ENCODE data around the gene DCAF15. TPM values are rescaled to one million over a fixed set of nuclear protein-coding genes. Genes with fewer than 3 reads are reported as not detected.
A peak's percentile ranks its signal among the peaks of the same experiment; 100 is the strongest.

Gene DCAF15
- total RNA-seq, 5 donors from 2014 or later (not counting 1 experiment from before 2014, with no cell fraction given): 67.3 to 118 (median 110) TPM

GRCh38 chr19:13990085-13990484, 37.8 kb downstream of the DCAF15 start:
- peak overlapping the region; percentile 19 for H3K27ac ChIP-seq (ENCODE audit: low read length)
- H3K27me3 ChIP-seq (replicated peaks in 1 of 2; ENCODE audit: control insufficient read depth in 2 of 2, extremely low read depth in 1 of 2, insufficient read depth in 2 of 2, low read length in 1 of 2): no peaks in the 10 kb centered on the region
- no peak overlapping the region for H3K4me3 ChIP-seq (ENCODE audit: control insufficient read depth in 1 of 2, extremely low read depth in 1 of 2, low read length in 1 of 2)
- H3K27me3 Mint-ChIP-seq: no peaks in the 10 kb centered on the region
- H3K27ac Mint-ChIP-seq: peak overlapping the region; percentile 97 to 98
- peaks cover 46 to 67% of the 10 kb centered on the region in 2 experiments for H3K4me1 ChIP-seq (ENCODE audit: control insufficient read depth in 1 of 2, extremely low read depth in 1 of 2, insufficient read depth in 2 of 2, low read length in 2 of 2)
- ATAC-seq (replicated peaks in 1 of 4) (no peak), DNase-seq (no peak)
- ChIA-PET POLR2A (interaction anchor here in 1 of 2 donors (0.5 kb wide), 1 partner anchor 34 kb away, joined by 7 read pairs; no protein-coding TSS in a partner anchor), CTCF (no interaction called here)
- peaks cover 0 to 37% of the 10 kb centered on the region in 2 donors for H3K36me3 ChIP-seq (ENCODE audit: control insufficient read depth in 2 of 2, extremely low read depth in 1 of 2, insufficient read depth in 1 of 2, low read length in 1 of 2)
- H3K36me3 Mint-ChIP-seq: peaks cover 30% of the 10 kb centered on the region
- 94% methylated on average over 8 of the region's 8 CpGs for WGBS (ENCODE audit: insufficient coverage)
- H3K9me3 ChIP-seq: no peaks in the 10 kb centered on the region
- H3K4me1 Mint-ChIP-seq: peaks cover 59 to 68% (median 67%) of the 10 kb centered on the region in 3 donors
- peak overlapping the region in 1 of 3 donors; percentile 28 for H3K4me3 Mint-ChIP-seq
- H3K9me3 Mint-ChIP-seq: no peaks in the 10 kb centered on the region

DNA sequence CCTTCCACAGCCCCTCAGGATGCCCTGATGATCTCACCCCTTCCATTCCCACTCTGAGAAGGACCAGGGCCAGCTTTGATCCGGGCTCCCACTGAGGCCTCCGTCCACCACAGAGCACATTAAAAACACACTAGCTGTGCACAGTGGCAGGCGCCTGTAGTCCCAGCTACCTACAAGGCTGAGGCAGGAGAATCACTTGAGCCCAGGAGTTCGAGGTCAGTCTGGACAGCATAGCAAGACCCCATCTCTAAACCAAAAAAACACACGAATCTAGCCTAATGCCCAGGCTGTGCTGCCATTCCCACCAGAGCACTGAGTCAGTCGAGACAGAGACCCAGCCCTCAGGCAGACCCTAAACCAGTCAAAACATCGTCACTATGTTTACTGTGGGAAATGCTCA, 39.7 kb downstream of the DCAF15 start:
- H3K27ac Mint-ChIP-seq: peak overlapping the region; percentile 34 to 66
- H3K9me3 ChIP-seq: no peaks in the 10 kb centered on the region
- peaks cover 44 to 48% (median 48%) of the 10 kb centered on the region in 3 donors for H3K4me1 Mint-ChIP-seq
- peaks cover under 1 to 45% of the 10 kb centered on the region in 2 donors for H3K36me3 ChIP-seq (ENCODE audit: control insufficient read depth in 2 of 2, extremely low read depth in 1 of 2, insufficient read depth in 1 of 2, low read length in 1 of 2)
- peaks cover 30% of the 10 kb centered on the region for H3K36me3 Mint-ChIP-seq
- no peaks in the 10 kb centered on the region for H3K27me3 Mint-ChIP-seq
- H3K27ac ChIP-seq (ENCODE audit: low read length): no peak overlapping the region
- H3K27me3 ChIP-seq (replicated peaks in 1 of 2; ENCODE audit: control insufficient read depth in 2 of 2, extremely low read depth in 1 of 2, insufficient read depth in 2 of 2, low read length in 1 of 2): no peaks in the 10 kb centered on the region
- WGBS (ENCODE audit: insufficient coverage): 95% methylated on average over 7 of the region's 7 CpGs
- H3K4me1 ChIP-seq (ENCODE audit: control insufficient read depth in 1 of 2, extremely low read depth in 1 of 2, insufficient read depth in 2 of 2, low read length in 2 of 2): peaks cover 26 to 51% of the 10 kb centered on the region in 2 experiments
- CTCF ChIA-PET: interaction anchor here in 1 of 2 donors (0.7 kb wide), 1 partner anchor 165 kb away, joined by 3 read pairs; no protein-coding TSS in a partner anchor
- H3K9me3 Mint-ChIP-seq: no peaks in the 10 kb centered on the region
- peak overlapping the region in 1 of 3 donors; percentile 21 for H3K4me3 Mint-ChIP-seq
- ATAC-seq (replicated peaks in 1 of 4) (no peak), DNase-seq (no peak)
- H3K4me3 ChIP-seq (ENCODE audit: control insufficient read depth in 1 of 2, extremely low read depth in 1 of 2, low read length in 1 of 2): no peak overlapping the region
- POLR2A ChIA-PET: interaction anchor here (0.5 to 0.6 kb wide), 3 partner anchors 27 to 394 kb away, joined by 3 to 8 read pairs (median 8); no protein-coding TSS in a partner anchor

DNA sequence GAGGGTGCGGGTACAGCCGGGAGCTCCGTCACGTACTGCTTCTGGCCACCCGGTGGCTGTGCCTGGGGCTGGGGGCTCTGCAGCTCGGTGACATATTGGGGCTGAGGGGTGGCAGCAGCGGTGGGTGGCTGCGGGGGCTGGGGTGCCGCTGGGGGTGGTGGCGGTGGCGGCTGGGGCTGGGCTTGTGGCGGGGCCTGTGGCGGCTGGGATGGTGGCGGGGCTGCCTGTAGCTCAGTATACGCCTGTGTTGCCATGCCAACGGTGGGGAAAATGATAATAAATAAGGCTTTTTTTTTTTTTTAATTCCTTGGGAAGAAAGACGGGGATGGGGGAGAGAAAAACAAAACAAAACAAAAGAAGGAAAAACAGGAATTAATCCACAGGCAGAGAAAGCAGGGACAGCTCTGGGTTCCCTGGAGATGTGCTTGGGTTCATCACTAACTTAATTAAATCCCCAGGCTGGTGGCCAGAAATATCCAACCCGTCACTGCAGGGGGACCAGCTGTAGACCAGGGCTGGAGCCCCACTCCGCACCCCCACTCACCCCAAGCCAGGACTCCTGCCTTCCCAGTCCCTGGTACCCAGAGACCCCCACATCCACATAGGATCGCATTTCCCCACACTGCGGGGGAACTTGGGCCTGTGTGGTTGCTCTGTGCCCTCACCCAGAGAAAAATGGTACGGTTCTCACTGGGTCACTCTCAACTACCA, 41.4 kb downstream of the DCAF15 start:
- Histone ChIP-seq H3K27ac (ENCODE audit: low read length) (no peak overlapping the region), H3K36me3 (ENCODE audit: control insufficient read depth in 2 of 2, extremely low read depth in 1 of 2, insufficient read depth in 1 of 2, low read length in 1 of 2) (peaks cover 9 to 49% of the 10 kb centered on the region in 2 donors), H3K4me1 (ENCODE audit: control insufficient read depth in 1 of 2, extremely low read depth in 1 of 2, insufficient read depth in 2 of 2, low read length in 2 of 2) (peaks cover 18 to 33% of the 10 kb centered on the region in 2 experiments), H3K4me3 (ENCODE audit: control insufficient read depth in 1 of 2, extremely low read depth in 1 of 2, low read length in 1 of 2) (no peak overlapping the region), H3K9me3 (no peaks in the 10 kb centered on the region), H3K27me3 (replicated peaks in 1 of 2; ENCODE audit: control insufficient read depth in 2 of 2, extremely low read depth in 1 of 2, insufficient read depth in 2 of 2, low read length in 1 of 2) (no peaks in the 10 kb centered on the region)
- ATAC-seq (replicated peaks in 1 of 4) (peak in 2 of 4 experiments; percentile 26 to 29), DNase-seq (no peak)
- Mint-ChIP-seq H3K27ac (peak overlapping the region in 1 of 2 donors; percentile 28), H3K9me3 (peaks cover 0 to 2% (median 0%) of the 10 kb centered on the region in 3 donors), H3K27me3 (no peaks in the 10 kb centered on the region), H3K36me3 (peaks cover 33% of the 10 kb centered on the region), H3K4me1 (peaks cover 33 to 41% (median 33%) of the 10 kb centered on the region in 3 donors), H3K4me3 (no peak overlapping the region)
- ChIA-PET CTCF (interaction anchor here in 1 of 2 donors (0.6 kb wide), 1 partner anchor 77 kb away, joined by 3 read pairs; no protein-coding TSS in a partner anchor), POLR2A (interaction anchor here in 1 of 2 donors (0.6 kb wide), 1 partner anchor 37 kb away, joined by 3 read pairs; no protein-coding TSS in a partner anchor)
- WGBS (ENCODE audit: insufficient coverage): 90% methylated on average over 11 of the region's 22 CpGs

GRCh38 chr19:13995017-13995728, 42.9 kb downstream of the DCAF15 start:
- peak overlapping the region in 1 of 2 donors; percentile 55 for H3K27ac Mint-ChIP-seq
- peaks cover 0 to 4% (median 0%) of the 10 kb centered on the region in 3 donors for H3K9me3 Mint-ChIP-seq
- peaks cover 21 to 35% (median 22%) of the 10 kb centered on the region in 3 donors for H3K4me1 Mint-ChIP-seq
- CTCF ChIA-PET: no interaction called here
- Histone ChIP-seq H3K9me3 (no peaks in the 10 kb centered on the region), H3K27ac (ENCODE audit: low read length) (no peak overlapping the region), H3K36me3 (ENCODE audit: control insufficient read depth in 2 of 2, extremely low read depth in 1 of 2, insufficient read depth in 1 of 2, low read length in 1 of 2) (peaks cover 9 to 47% of the 10 kb centered on the region in 2 donors), H3K4me1 (ENCODE audit: control insufficient read depth in 1 of 2, extremely low read depth in 1 of 2, insufficient read depth in 2 of 2, low read length in 2 of 2) (peaks cover 11 to 27% of the 10 kb centered on the region in 2 experiments), H3K4me3 (ENCODE audit: control insufficient read depth in 1 of 2, extremely low read depth in 1 of 2, low read length in 1 of 2) (no peak overlapping the region), H3K27me3 (replicated peaks in 1 of 2; ENCODE audit: control insufficient read depth in 2 of 2, extremely low read depth in 1 of 2, insufficient read depth in 2 of 2, low read length in 1 of 2) (no peaks in the 10 kb centered on the region)
- DNase-seq (no peak), ATAC-seq (replicated peaks in 1 of 4) (no peak)
- H3K4me3 Mint-ChIP-seq: no peak overlapping the region
- H3K27me3 Mint-ChIP-seq: no peaks in the 10 kb centered on the region
- H3K36me3 Mint-ChIP-seq: peaks cover 22% of the 10 kb centered on the region
- POLR2A ChIA-PET: no interaction called here
- 93% methylated on average over 10 of the region's 13 CpGs for WGBS (ENCODE audit: insufficient coverage)

- Mint-ChIP-seq H3K4me1 (peaks cover 24 to 38% (median 26%) of the 10 kb centered on the region in 3 donors), H3K27ac (no peak overlapping the region), H3K36me3 (peaks cover 16% of the 10 kb centered on the region), H3K4me3 (no peak overlapping the region), H3K27me3 (no peaks in the 10 kb centered on the region), H3K9me3 (peaks cover 0 to 4% (median 0%) of the 10 kb centered on the region in 3 donors)
- Histone ChIP-seq H3K27ac (ENCODE audit: low read length) (no peak overlapping the region), H3K27me3 (replicated peaks in 1 of 2; ENCODE audit: control insufficient read depth in 2 of 2, extremely low read depth in 1 of 2, insufficient read depth in 2 of 2, low read length in 1 of 2) (no peaks in the 10 kb centered on the region), H3K4me3 (ENCODE audit: control insufficient read depth in 1 of 2, extremely low read depth in 1 of 2, low read length in 1 of 2) (no peak overlapping the region), H3K4me1 (ENCODE audit: control insufficient read depth in 1 of 2, extremely low read depth in 1 of 2, insufficient read depth in 2 of 2, low read length in 2 of 2) (peaks cover 18 to 35% of the 10 kb centered on the region in 2 experiments), H3K9me3 (no peaks in the 10 kb centered on the region), H3K36me3 (ENCODE audit: control insufficient read depth in 2 of 2, extremely low read depth in 1 of 2, insufficient read depth in 1 of 2, low read length in 1 of 2) (peaks cover 9 to 43% of the 10 kb centered on the region in 2 donors)
- DNase-seq (no peak), ATAC-seq (replicated peaks in 1 of 4) (no peak)
- WGBS (ENCODE audit: insufficient coverage): 97% methylated on average over 6 of the region's 14 CpGs
- ChIA-PET POLR2A (interaction anchor here (0.7 kb wide), 2 partner anchors 216 to 653 kb away, joined by 6 to 8 read pairs; no protein-coding TSS in a partner anchor), CTCF (no interaction called here)
Observed at GRCh38 chr19:13995878-13996765, 43.8 kb downstream of the DCAF15 start.

All from T-cell (primary cell).